ENCODE measurements around the gene LEFTY1.
"Not testable (repeated sequence)": the region's sequence is repeated elsewhere in the genome, so short reads cannot be mapped to it uniquely, and the experiment has no call there.

LEFTY1 gene

DNA sequence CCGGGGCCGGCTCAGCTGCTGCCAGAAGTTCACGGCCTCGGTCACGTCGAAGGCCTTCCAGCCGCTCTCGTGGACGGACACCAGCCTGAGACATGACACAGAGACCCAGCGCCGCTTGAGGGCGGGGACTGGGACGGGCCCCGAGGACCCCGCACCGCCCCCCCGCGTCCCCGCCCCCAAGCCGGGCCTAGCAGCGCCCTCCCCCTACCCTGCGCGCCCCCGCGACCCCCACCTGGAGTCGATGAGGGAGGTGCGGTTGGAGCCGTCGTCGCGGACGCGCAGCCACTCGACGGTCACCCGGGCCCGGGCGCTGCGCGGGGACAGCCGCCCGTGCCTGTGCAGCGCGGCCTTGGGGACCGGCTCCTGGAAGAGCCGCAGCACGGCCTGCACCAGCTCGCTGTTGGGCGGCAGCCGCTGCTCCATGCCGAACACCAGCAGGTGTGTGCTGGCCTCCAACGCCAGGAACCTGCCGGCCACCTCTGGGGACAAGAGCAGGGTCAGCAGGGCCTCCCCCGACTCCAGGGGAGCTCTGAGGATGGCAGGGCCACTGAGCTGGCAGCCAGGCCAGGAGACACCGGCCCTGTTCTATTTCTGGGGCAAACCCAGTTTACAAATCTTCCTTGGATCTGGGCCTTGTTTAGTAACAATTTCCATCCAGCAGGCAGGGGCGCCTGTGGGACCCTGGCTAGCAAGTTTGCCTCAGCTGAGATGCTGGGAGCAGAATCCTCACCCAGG, 1.2 kb downstream of the LEFTY1 start:
- DNase-seq, result not testable (repeated sequence)

GRCh38 chr1:225887030-225887314, 2.0 kb downstream of the LEFTY1 start:
- DNase-seq, result no peak

DNA sequence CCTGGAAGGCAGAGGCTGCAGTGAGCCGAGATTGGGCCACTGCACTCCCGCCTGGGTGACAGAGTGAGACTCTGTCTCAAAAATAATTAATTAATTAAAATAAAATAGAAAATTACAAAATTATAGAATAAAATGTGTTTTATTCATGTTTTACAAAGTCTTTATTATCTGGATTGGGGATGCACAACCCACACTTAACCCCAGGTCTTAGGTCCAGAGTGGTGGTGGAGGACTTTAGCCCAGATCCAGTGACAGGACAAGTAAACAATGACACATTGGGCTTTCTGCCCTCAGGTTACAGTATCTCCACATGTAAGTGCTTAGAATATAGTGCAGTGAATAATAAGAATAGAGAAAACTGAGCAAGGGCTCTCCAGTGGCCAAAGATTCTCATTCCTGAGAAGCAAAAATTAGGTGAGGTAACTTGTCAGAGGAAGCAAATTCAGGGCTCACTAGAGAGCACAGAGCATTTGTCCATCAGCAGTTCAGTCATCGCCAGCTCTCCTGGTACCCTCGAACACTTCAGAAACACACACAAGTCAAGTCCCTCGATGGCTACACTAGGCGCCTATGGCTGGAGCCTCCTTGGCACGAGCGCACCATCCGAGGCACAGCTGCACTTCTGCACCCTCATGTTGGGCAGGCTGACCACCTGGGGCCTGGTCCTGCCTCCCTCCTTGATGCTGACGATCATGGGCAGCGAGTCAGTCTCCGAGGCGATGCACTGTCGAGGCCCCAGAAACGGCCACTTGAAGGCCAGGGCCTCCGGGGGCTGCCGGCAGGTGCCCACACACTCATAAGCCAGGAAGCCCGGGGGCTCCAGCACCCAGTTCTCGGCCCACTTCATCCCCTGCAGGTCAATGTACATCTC, 2.6 kb downstream of the LEFTY1 start:
- DNase-seq, result no peak

- no peak for DNase-seq
These were observed 3.6 kb downstream of the LEFTY1 start for GRCh38 chr1:225885336-225885735.

DNA sequence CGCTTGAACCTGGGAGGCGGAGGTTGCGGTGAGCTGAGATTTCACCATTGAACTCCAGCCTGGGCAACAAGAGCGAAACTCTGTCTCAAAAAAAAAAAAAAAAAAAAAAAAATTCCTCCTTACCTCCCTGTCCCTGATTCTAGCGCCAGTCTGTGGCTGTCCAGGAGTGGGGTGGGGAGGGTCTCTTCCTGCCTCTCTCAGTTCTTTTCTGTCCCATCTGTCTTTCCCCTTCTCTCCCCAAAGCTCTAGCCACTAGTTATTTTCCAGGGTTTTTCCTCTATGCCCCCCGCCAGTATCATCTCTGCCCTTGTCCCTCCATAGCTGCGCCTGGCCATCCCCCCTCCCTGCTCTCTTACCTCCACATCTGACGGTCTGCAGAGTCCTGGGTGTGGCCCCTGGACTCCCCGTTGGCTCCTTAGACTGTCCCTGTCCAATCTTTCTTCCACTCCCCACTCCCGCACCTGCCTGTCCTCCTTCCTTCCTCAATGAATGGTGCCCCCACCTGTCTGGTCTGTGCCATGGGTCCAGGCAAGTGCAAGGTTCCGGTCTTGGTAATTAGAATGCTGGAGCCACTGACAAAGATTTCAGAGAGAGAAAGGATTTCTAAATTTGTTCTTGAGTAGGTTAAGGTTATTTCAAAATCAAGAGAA, 5.2 kb downstream of the LEFTY1 start:
- DNase-seq, result no peak

- DNase-seq, result peak; percentile 77
These were observed 6.0 kb downstream of the LEFTY1 start for GRCh38 chr1:225882694-225883615.

DNA sequence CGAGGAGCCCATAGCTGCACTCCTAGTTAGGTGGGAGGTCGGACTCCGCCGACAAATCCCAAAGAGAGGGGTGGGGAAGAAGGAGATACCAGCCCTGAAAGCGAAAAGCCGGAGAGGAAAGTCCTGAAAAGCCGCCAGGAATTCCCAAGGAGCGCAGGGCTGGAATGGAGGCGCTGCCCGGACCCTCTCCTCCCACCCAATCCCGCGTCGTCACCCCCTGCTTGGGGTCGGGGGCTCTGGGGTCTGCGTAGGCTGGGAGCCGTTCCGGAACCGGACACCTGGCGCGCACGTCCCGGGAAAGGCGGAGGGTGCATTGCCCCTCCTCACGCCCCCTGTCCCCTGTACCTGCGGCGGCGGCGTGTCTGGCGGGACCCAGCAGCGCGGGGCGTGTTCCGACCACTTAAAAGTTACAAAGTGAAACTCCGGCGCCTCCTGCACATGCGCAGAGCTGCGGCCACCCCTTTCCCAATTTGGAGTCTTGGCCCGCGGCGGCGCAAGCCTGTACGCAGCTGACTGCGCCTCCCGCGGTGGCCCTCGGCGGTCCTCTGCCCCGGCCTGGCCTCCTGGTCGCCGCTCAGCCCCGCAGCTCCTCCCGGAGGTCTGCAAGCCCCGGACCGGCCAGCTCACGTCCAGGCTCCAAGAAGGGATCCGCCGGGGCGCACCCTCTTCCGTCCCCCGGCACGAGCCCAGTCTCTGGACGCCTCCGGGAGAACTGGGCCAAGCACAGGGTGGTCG, 6.8 kb downstream of the LEFTY1 start, which contains the start of gene TMEM63A:
TMEM63A (minus strand) TSS at position 422 of the 735 bp plus-strand sequence. CDS start 4,800 bp downstream, outside the sequence.
- DNase-seq, result peak; percentile 96

GRCh38 chr1:225881081-225881958, 7.6 kb downstream of the LEFTY1 start:
- peak; percentile 80 for DNase-seq

DNA sequence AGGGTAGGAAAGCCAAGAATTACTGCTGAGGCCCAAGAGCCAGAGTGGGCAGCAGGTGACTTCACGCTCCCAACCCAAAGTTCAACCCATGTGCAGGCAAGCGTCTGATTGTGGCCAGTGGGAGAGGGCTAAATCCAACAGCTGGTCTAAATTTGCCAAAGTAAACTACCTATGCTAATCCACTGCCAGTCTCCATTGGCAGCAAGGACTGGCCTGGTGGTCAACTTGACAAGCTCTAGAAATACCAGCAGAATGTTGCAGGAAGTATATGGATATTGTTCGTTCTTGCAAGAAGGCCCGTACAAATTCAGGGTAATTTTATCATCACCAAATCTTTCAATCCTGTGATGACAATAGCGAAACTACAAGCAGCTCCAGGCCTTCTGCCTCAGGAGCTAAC, 8.3 kb downstream of the LEFTY1 start:
- DNase-seq, result no peak

DNA sequence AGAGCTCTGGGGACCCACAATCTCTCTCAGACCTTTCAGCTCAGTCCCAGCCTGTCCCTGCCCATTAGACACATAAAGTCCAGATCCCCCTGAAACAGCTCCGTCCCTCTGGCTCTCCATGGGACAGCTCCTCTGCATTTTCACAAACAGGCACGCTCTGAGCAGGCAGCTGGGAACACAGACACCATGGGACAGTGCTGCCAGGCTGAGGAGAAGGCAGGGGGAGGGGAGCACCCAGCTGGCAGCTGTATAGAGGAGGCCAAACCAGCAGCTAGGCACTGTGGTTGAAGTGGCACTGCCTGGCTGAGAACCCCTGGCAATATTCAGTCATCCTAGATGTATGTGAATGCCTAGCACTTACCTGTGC, 8.7 kb downstream of the LEFTY1 start:
- no peak for DNase-seq

DNA sequence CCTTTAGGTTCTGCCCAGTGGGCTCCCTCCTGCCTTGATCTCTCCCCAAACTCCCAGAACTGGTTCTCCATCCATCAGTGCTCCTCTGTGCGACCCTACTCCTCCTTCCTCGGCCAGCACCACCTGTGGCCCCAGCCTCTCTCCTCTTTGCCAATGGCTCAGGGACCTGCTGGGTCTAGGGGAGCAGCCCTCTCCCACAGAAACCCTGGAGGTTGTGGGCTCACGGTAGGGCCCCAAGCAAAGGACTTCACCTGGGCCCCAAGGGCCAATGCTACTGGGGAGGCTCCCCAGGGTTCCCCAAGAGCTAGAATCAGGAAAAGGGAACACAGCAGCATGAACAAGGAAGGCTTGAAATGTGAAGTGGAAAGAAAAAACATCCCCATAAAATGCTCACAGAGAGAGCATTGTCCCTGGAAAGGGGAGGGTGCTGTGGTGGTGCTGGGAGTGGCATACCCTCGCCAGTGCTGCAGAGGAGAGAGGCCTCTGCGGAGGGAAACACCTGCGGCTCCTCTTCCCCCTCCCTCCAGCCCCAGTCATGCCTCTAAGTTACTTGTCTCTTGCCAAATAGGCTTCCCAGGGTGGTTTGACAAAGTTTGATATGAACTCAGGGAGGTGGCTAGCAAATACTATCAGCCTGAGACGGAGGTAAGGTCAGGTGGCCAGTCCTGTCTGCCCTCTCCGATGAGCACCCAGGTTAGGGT, 9.3 kb downstream of the LEFTY1 start:
- no peak for DNase-seq

DNA sequence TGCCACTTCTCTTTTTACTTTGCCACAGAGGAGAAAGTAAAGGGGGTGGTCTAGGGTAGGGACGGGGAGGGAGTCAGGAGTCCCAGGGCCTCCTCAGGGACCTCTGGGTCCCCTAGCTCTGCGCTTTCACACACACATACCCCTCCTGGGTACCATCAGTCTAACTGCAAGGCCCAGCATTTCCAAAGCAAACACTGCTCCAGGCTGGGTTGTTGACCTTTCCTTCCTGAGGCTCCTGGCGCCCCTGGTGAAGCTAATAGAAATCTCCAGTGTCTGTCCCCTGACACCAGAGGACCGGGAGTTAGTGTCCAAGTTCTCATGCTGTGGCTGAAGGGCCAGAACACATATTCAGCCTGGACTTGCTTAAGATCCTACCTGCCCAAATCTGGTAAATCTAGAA, 10.7 kb downstream of the LEFTY1 start:
- DNase-seq, result no peak

DNA sequence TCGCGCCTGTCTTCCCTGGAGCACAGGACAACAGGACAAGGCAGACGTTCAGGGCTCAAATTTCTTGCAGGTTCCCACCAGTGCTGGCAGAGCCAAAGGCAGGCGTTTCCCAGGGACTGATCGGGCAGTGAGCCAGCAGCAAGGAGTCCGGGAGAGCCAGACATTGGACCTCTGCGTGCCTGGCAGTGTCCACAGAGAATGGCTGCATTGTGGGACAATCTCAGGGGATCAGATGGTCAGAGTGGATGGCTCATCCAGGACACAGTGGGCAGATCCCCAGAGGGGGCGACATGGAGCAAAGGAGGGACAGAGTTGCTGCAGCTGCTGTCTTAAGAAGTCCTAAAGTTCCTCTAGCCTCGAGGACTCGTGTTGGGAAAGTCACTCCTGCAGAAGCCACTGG, 11.4 kb downstream of the LEFTY1 start:
- DNase-seq, result peak; percentile 73

GRCh38 chr1:225876900-225877510, 11.9 kb downstream of the LEFTY1 start:
- DNase-seq, result no peak

DNA sequence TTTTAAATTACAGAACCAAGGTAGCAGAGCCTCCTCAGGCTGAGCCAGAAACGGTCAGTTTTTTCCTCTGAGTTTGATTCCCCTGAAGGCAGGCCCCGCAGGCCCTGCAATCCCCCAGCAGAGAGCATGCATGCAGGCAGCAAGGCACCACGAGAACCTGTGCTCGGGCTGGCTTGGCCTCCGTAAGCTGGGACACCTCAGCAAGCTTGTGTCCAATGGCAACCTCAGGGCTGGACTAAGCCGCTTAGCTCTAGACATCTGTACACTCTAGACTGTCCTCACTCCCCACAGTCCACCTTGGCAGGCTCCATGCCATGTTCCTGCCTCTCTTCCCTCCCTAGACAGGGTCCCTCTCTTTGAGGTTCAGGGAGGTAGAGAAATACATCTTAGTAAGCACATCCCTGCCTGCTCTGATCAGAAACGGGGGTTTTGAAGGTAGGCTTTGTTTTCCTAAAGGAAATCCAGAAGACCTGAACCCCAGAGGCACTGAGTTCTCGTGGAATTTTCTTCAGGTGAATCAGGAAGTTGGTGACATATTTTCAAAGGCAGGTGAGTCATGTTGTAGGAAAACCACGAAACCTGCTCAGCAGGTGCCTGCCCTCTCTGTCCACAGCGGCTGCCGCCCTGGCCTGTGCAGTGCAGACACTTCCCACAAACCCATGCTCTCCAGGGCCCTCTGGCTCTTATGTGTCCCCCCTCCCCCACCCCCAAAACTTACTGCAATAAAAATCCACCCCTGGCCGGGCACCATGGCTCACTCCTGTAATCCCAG, 13.7 kb downstream of the LEFTY1 start:
- DNase-seq, result no peak

DNA sequence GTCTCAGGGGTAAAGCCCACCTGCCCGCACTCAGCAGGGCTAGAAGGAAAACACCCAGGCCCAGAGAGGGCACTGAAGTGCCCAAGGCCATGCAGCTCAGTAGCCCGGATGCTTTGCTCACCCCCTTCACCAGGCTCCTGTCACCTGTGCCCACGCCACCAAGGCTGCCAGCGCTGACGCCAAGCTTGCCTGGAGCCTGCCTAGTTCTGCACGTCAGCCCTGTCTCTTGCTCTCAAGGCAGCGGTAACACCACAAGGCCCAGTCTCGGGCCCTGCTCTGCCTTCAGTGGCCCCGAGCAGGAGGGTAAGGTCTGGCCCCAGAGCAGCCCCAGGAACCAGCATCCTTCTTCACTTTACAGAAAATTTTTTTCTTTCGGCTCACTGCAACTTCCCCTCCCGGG, 14.5 kb downstream of the LEFTY1 start:
- no peak for DNase-seq

- DNase-seq, result no peak
These were observed 15.6 kb downstream of the LEFTY1 start for GRCh38 chr1:225873281-225873850.

- no peak for DNase-seq
These were observed 16.9 kb downstream of the LEFTY1 start for GRCh38 chr1:225872075-225872430.

Measured in activated effector memory CD4-positive, alpha-beta T cell treated with anti-CD3 and anti-CD28 coated beads, Interleukin-2, amount 50 U/mL, for 16 hours (primary cell).